ENCODE measurements around the gene VPS33A. TPM values are rescaled to one million over a fixed set of nuclear protein-coding genes. Genes with fewer than 3 reads are reported as not detected.

The VPS33A gene
- total and polyA plus RNA-seq, 2 donors (not counting 3 experiments of a cell fraction or from before 2014, with no cell fraction given), result 12.1 to 23.1 TPM

DNA sequence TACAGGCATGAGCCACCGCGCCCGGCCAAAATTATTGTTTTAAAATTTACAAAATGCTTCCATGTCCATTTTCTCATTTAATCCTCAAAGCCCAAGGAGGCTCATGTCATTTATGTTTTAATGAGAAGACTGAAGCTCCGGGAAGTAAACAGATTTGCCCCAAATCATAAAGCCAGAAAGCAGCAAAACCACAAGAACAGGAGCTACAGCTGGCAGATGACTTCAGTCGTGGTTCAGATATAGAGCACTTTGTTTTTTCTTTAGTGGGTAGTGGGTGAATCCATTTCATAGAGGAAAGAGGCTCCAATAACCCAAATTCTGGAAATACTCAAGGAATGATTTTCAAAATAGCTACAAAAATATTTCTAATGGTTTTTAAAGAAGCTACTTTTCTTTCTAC is 45.4 kb upstream of the VPS33A start:
- Histone ChIP-seq H3K9me1 (replicated peaks; ENCODE audit: control insufficient read depth, extremely low read depth, insufficient read depth, low read length) (no peaks in the 10 kb centered on the region), H4K20me1 (replicated peaks; ENCODE audit: control insufficient read depth, extremely low read depth, insufficient read depth, low read length) (no peaks in the 10 kb centered on the region), H3K79me2 (ENCODE audit: control insufficient read depth, insufficient read depth, low read length) (no peaks in the 10 kb centered on the region), H2AFZ (ENCODE audit: low read depth, low read length) (no peak overlapping the region), H3K4me2 (ENCODE audit: insufficient read depth, low read length) (no peak overlapping the region), H3K27me3 (ENCODE audit: control insufficient read depth in 2 of 2, insufficient read depth in 2 of 2, low read length in 2 of 2) (no peaks in the 10 kb centered on the region), H3K9me3 (replicated peaks; ENCODE audit: control insufficient read depth, insufficient read depth, low read length) (no peaks in the 10 kb centered on the region), H3K4me3 (replicated peaks in 1 of 3; ENCODE audit: insufficient read depth in 1 of 3, low read depth in 1 of 3, low read length in 3 of 3) (no peak overlapping the region), H3K9ac (replicated peaks; ENCODE audit: extremely low read depth, insufficient read depth, low read length) (no peak overlapping the region), H3K27ac (ENCODE audit: insufficient read depth, low read depth, low read length) (no peak overlapping the region), H3K36me3 (ENCODE audit: control insufficient read depth in 2 of 2, extremely low read depth in 1 of 2, insufficient read depth in 2 of 2, low read length in 2 of 2) (peaks cover 18 to 24% of the 10 kb centered on the region in 2 experiments), H3K4me1 (ENCODE audit: control insufficient read depth, extremely low read depth, insufficient read depth, low read length) (no peaks in the 10 kb centered on the region)
- BruUV-seq (replicated peaks), result no TSS peak
- dilution Hi-C loops (cut with MboI; ENCODE audit: extremely low pct_ligation_motif_present, low sequenced_read_pairs), result no loop called here
- ChIA-PET CTCF (interaction anchor here (1.1 to 1.3 kb wide), 2 partner anchors 11 to 24 kb away, joined by 4 to 7 read pairs; no protein-coding TSS in a partner anchor), POLR2A (no interaction called here)
- TF ChIP-seq, protein P1, sequence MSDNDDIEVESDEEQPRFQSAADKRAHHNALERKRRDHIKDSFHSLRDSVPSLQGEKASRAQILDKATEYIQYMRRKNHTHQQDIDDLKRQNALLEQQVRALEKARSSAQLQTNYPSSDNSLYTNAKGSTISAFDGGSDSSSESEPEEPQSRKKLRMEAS (IDR thresholded peaks at IDR 0.05; ENCODE audit: insufficient read depth, insufficient read length), result no peak
- TF ChIP-seq GATA2 (IDR thresholded peaks at IDR 0.05; ENCODE audit: insufficient read depth, insufficient read length, low read depth, low read length), result no peak
- no peak for TF ChIP-seq POLR2A (IDR thresholded peaks at IDR 0.05; ENCODE audit: low read depth, low read length)
- TF ChIP-seq POLR2AphosphoS5 (IDR thresholded peaks at IDR 0.05; ENCODE audit: insufficient read depth, low read depth, low read length), result no peak
- TF ChIP-seq JUN (IDR thresholded peaks at IDR 0.05; ENCODE audit: borderline replicate concordance, insufficient read depth, insufficient read length, low read depth), result no peak
- TF ChIP-seq EZH2 (IDR thresholded peaks at IDR 0.05; ENCODE audit: borderline replicate concordance, low read depth, low read length, severe bottlenecking), result no peak
- TF ChIP-seq, protein P2, sequence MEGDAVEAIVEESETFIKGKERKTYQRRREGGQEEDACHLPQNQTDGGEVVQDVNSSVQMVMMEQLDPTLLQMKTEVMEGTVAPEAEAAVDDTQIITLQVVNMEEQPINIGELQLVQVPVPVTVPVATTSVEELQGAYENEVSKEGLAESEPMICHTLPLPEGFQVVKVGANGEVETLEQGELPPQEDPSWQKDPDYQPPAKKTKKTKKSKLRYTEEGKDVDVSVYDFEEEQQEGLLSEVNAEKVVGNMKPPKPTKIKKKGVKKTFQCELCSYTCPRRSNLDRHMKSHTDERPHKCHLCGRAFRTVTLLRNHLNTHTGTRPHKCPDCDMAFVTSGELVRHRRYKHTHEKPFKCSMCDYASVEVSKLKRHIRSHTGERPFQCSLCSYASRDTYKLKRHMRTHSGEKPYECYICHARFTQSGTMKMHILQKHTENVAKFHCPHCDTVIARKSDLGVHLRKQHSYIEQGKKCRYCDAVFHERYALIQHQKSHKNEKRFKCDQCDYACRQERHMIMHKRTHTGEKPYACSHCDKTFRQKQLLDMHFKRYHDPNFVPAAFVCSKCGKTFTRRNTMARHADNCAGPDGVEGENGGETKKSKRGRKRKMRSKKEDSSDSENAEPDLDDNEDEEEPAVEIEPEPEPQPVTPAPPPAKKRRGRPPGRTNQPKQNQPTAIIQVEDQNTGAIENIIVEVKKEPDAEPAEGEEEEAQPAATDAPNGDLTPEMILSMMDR (IDR thresholded peaks at IDR 0.05; ENCODE audit: extremely low read depth in 1 of 2, insufficient read depth in 1 of 2, low read depth in 1 of 2, low read length in 2 of 2), result no peak
- no peak for TF ChIP-seq MYC (IDR thresholded peaks at IDR 0.05; ENCODE audit: low read depth, low read length)
- no peak for TF ChIP-seq FOS (IDR thresholded peaks at IDR 0.05; ENCODE audit: borderline replicate concordance, insufficient read depth, low read length)
- DNase-seq (ENCODE audit: low read depth, low spot score) (no peak), FAIRE-seq (no peak)
- intact Hi-C loops (cut with micrococcal nuclease), result no loop called here
